ENCODE results near the gene NKX6-1. TPM values are rescaled to one million over a fixed set of nuclear protein-coding genes. Genes with fewer than 3 reads are reported as not detected.

The NKX6-1 gene
- total and polyA plus RNA-seq, 2 donors (not counting 3 experiments of a cell fraction or from before 2014, with no cell fraction given): not detected

DNA sequence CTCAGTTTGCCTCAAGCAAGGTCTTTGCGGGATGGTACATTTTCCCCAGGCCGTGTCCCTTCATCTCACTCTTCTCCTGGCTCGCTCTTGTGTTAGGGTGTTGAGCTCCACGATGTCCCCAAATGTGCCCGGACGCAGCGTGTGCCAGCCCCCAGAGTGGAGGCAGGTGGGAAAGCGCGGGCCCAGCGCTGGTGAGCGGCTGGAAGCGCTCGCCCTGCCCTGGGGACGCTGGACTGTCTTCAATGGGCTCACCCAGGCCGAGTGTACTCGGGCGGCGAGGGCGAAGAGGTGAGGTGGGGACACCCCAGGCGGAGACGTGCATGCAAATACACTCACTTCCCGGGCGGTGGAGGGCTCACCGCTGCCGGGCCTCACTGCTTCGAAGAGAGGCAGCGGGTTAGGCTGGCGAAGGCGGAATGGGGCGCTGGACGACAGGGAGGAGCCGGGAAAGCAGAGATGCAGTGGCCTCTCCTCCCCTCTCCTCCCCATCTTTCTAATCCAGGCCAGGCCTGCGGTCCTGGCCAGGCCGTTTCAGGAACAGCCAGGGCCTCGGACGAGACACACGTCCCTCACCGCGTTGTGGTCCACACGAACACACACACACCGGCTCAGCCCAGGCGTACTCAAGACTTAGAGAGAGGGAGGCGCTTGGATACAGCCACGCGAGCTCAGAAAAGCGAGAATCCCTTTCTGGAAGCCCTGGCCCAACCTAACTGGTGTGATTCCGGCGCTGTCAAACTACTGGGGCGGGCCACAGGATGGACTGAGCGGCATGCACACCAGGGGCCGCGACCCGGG, 2.2 kb downstream of the NKX6-1 start:
- intact Hi-C loops (cut with micrococcal nuclease) (no loop called here), dilution Hi-C loops (cut with MboI; ENCODE audit: extremely low pct_ligation_motif_present, low sequenced_read_pairs) (no loop called here)
- ChIA-PET CTCF (interaction anchor here (1.1 kb wide), 1 partner anchor 16 kb away, joined by 3 read pairs; no protein-coding TSS in a partner anchor), POLR2A (interaction anchor here (0.5 kb wide), 1 partner anchor 1240 kb away, joined by 3 read pairs; no protein-coding TSS in a partner anchor)
- Histone ChIP-seq H3K9ac (replicated peaks; ENCODE audit: extremely low read depth, insufficient read depth, low read length) (no peak overlapping the region), H3K9me3 (replicated peaks; ENCODE audit: control insufficient read depth, insufficient read depth, low read length) (no peaks in the 10 kb centered on the region), H2AFZ (ENCODE audit: low read depth, low read length) (no peak overlapping the region), H3K36me3 (ENCODE audit: control insufficient read depth in 2 of 2, extremely low read depth in 1 of 2, insufficient read depth in 2 of 2, low read length in 2 of 2) (no peaks in the 10 kb centered on the region), H3K4me2 (ENCODE audit: insufficient read depth, low read length) (no peak overlapping the region), H3K27me3 (ENCODE audit: control insufficient read depth in 2 of 2, insufficient read depth in 2 of 2, low read length in 2 of 2) (peaks cover 83 to 100% of the 10 kb centered on the region in 2 experiments), H3K9me1 (replicated peaks; ENCODE audit: control insufficient read depth, extremely low read depth, insufficient read depth, low read length) (no peaks in the 10 kb centered on the region), H3K27ac (ENCODE audit: insufficient read depth, low read depth, low read length) (no peak overlapping the region), H3K4me3 (replicated peaks in 1 of 3; ENCODE audit: insufficient read depth in 1 of 3, low read depth in 1 of 3, low read length in 3 of 3) (no peak overlapping the region), H3K4me1 (ENCODE audit: control insufficient read depth, extremely low read depth, insufficient read depth, low read length) (peaks cover 11% of the 10 kb centered on the region), H3K79me2 (ENCODE audit: control insufficient read depth, insufficient read depth, low read length) (no peaks in the 10 kb centered on the region), H4K20me1 (replicated peaks; ENCODE audit: control insufficient read depth, extremely low read depth, insufficient read depth, low read length) (no peaks in the 10 kb centered on the region)
- peak; percentile 87 for TF ChIP-seq EZH2 (IDR thresholded peaks at IDR 0.05; ENCODE audit: borderline replicate concordance, low read depth, low read length, severe bottlenecking)
- TF ChIP-seq, protein P1, sequence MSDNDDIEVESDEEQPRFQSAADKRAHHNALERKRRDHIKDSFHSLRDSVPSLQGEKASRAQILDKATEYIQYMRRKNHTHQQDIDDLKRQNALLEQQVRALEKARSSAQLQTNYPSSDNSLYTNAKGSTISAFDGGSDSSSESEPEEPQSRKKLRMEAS (IDR thresholded peaks at IDR 0.05; ENCODE audit: insufficient read depth, insufficient read length): no peak
- FAIRE-seq (no peak), DNase-seq (ENCODE audit: low read depth, low spot score) (no peak)
- no TSS peak for BruUV-seq (replicated peaks)

DNA sequence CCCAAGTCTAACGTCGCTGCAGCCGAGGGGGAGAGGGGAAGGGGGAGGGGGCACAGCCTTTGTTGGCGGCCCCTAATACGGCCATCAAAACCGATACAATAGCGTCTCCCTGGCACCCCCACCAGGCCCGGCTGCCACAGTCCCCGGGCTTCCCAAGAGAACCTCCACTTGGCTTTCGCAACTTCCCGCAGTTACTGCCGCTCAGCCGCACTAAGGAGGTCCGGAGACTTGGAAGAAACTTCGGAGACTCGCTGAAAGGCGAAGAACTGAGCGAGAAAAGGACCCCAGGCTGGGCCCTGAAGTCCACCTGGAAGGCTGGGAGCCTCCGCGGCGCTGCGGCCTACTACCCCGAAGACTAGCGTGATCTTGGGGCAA, 2.8 kb downstream of the NKX6-1 start:
- Histone ChIP-seq H3K9me3 (replicated peaks; ENCODE audit: control insufficient read depth, insufficient read depth, low read length) (no peaks in the 10 kb centered on the region), H3K4me3 (replicated peaks in 1 of 3; ENCODE audit: insufficient read depth in 1 of 3, low read depth in 1 of 3, low read length in 3 of 3) (no peak overlapping the region), H3K4me2 (ENCODE audit: insufficient read depth, low read length) (no peak overlapping the region), H3K79me2 (ENCODE audit: control insufficient read depth, insufficient read depth, low read length) (no peaks in the 10 kb centered on the region), H3K9ac (replicated peaks; ENCODE audit: extremely low read depth, insufficient read depth, low read length) (no peak overlapping the region), H2AFZ (ENCODE audit: low read depth, low read length) (no peak overlapping the region), H4K20me1 (replicated peaks; ENCODE audit: control insufficient read depth, extremely low read depth, insufficient read depth, low read length) (no peaks in the 10 kb centered on the region), H3K27ac (ENCODE audit: insufficient read depth, low read depth, low read length) (no peak overlapping the region), H3K4me1 (ENCODE audit: control insufficient read depth, extremely low read depth, insufficient read depth, low read length) (peaks cover 11% of the 10 kb centered on the region), H3K27me3 (ENCODE audit: control insufficient read depth in 2 of 2, insufficient read depth in 2 of 2, low read length in 2 of 2) (peaks cover 82 to 100% of the 10 kb centered on the region in 2 experiments), H3K9me1 (replicated peaks; ENCODE audit: control insufficient read depth, extremely low read depth, insufficient read depth, low read length) (no peaks in the 10 kb centered on the region), H3K36me3 (ENCODE audit: control insufficient read depth in 2 of 2, extremely low read depth in 1 of 2, insufficient read depth in 2 of 2, low read length in 2 of 2) (no peaks in the 10 kb centered on the region)
- intact Hi-C loops (cut with micrococcal nuclease): no loop called here
- ChIA-PET POLR2A (no interaction called here), CTCF (interaction anchor here (1.4 kb wide), 1 partner anchor 851 kb away, joined by 3 read pairs; no protein-coding TSS in a partner anchor)
- dilution Hi-C loops (cut with MboI; ENCODE audit: extremely low pct_ligation_motif_present, low sequenced_read_pairs): no loop called here
- TF ChIP-seq MYC (IDR thresholded peaks at IDR 0.05; ENCODE audit: low read depth, low read length): no peak
- DNase-seq (ENCODE audit: low read depth, low spot score) (no peak), FAIRE-seq (no peak)
- no TSS peak for BruUV-seq (replicated peaks)

Measured in endothelial cell of umbilical vein (primary cell).